Astrocyte of the cerebellum (primary cell): ENCODE data around the gene CDPF1.
"Not testable (repeated sequence)": the region's sequence is repeated elsewhere in the genome, so short reads cannot be mapped to it uniquely, and the experiment has no call there.

Source experiments
- DNase-seq: peaks from one replicate; pipeline ENCODE4 v3.0.0-alpha.2; 2011; ENCODE audit warnings: low read depth
- H3K4me3 ChIP-seq: 2 replicates; pipeline ENCODE4 v1.5.1; 2011; ENCODE audit warnings: mild to moderate bottlenecking, low read depth, low read length, moderate library complexity
- CTCF ChIP-seq: IDR thresholded peaks from 2 replicates; pipeline ENCODE4 v1.5.1; 2012; ENCODE audit warnings: low read length, low read depth, moderate library complexity, mild to moderate bottlenecking; ENCODE audit errors: missing control alignments
- in situ Hi-C: cut with HindIII; loops from 2 replicates; pipeline ENCODE4 v1.10.0; 2017; ENCODE audit warnings: low sequenced_read_pairs

CDPF1 gene

GRCh38 chr22:46201059-46201757 is 48.9 kb downstream of the CDPF1 start:
- in situ Hi-C loops = no loop called here
- TF ChIP-seq CTCF = no peak
- H3K4me3 ChIP-seq = no peak overlapping the region
- DNase-seq = no peak

DNA sequence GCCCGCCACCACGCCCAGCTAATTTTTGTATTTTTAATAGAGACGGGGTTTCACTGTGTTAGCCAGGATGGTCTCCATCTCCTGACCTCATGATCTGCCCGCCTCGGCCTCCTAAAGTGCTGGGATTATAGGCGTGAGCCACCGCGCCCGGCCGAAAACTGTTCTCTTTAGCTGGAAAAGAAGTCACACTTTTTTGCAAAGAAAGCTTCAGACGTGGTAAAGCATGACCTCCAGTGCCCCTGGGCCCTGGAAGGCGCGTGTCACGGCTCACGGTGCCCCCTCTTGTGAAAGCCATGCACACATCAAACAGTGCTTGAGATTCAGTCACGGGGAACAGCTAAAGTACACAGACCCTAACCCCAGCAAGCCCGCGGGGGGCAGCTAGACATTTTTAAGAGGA is 51.3 kb downstream of the CDPF1 start:
- H3K4me3 ChIP-seq, DNase-seq, in situ Hi-C loops: not testable (repeated sequence)

DNA sequence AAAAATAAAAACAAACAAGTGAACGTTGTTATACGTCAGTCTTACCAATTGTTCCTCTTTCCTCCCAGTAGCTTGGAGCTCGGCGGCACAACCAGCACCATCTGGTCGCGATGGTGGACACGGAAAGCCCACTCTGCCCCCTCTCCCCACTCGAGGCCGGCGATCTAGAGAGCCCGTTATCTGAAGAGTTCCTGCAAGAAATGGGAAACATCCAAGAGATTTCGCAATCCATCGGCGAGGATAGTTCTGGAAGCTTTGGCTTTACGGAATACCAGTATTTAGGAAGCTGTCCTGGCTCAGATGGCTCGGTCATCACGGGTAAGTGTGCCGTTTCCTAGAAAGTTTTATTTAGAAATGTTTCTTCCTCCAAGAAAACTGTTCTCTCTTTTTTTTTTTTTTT is 51.8 kb downstream of the CDPF1 start:
- in situ Hi-C loops = no loop called here
- no peak for DNase-seq
- H3K4me3 ChIP-seq = no peak overlapping the region
- no peak for TF ChIP-seq CTCF

DNA sequence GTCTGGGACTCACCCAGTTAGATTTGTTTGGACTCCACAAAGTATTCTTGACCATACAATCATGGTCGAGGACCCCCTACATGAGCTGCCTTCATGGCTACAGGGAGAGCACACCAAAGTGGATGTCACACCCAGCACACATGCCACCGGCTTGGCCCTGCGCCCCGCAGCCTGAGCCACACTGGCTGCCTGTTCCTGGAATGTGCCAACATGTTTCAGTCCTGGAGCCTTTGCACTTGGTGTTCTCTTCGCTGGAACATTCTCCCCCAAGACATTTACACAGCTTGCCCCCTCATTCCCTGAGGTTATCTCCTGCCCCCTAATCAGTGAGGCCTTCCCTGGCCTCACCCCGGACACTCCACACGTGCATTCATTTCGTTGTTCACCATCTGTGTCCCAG is 53.8 kb downstream of the CDPF1 start:
- in situ Hi-C loops = no loop called here
- DNase-seq = no peak
- TF ChIP-seq CTCF = no peak
- no peak overlapping the region for H3K4me3 ChIP-seq

DNA sequence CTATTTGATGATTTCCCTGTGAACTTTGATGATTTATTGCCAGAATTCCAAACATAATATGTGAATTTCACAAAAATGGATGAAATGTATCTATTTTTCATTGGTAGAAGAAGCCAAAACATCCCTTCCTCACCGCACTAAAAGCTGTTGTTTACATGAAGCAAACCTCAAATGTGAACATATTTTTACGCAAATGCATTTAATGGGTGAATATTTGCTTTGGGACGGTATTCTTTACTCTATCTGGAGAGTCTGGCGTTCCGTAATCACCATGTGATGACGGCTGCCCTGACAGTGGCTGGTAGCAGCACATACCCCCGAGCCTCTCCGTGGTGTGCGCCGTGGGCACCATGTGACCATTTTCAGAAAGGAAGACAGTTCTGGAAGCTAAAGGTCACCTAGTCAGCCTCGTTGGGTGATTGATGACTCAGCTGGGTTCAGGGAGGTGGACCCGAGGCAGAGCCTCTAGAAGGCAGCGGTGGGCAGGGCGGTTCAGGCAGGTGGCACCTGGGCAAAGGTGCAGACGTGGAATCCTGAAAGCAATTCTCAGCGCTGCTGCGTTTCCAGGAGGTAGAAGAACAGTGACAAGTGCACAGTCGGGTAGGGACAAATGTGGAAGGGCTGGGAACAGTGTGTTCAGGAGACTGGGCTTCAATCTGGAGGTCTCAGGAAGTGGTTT is 54.5 kb downstream of the CDPF1 start:
- no peak overlapping the region for H3K4me3 ChIP-seq
- no peak for TF ChIP-seq CTCF
- in situ Hi-C loops = no loop called here
- DNase-seq = no peak
